Measurements from ENCODE around the gene KPTN. TPM values are rescaled to one million over a fixed set of nuclear protein-coding genes. Genes with fewer than 3 reads are reported as not detected.

Gene KPTN
- total RNA-seq (2014; rRNA removed; shearing (Covaris generic)) = 9.9 and 14.9 TPM in 2 replicates

GRCh38 chr19:47483800-47484690, at the start of gene KPTN:
KPTN (minus strand) TSS chr19:47484219; CDS start chr19:47484160, 59 bp downstream.

GRCh38 chr19:47514869-47515588, 31.0 kb upstream of the KPTN start, which contains the start of gene NAPA:
NAPA (minus strand) TSS chr19:47515063; CDS start chr19:47514940, 123 bp downstream.

GRCh38 chr19:47471733-47472457, 12.1 kb downstream of the KPTN start, which contains the start of gene SLC8A2:
SLC8A2 (minus strand) TSS chr19:47471893; CDS start chr19:47466403, 5,490 bp downstream.

Other genes with a start within 250 kb of the KPTN start
- gene CCDC9, start 227.7 kb downstream of the KPTN start, total RNA-seq (2014; rRNA removed; shearing (Covaris generic)) = 20.5 and 22.0 TPM in 2 replicates
- gene INAFM1, start 209.3 kb downstream of the KPTN start, total RNA-seq (2014; rRNA removed; shearing (Covaris generic)) = 6.1 and 8.1 TPM in 2 replicates
- gene C5AR1, start 174.4 kb downstream of the KPTN start, total RNA-seq (2014; rRNA removed; shearing (Covaris generic)) = 0.64 TPM in 2 replicates
- not detected in 2 replicates for gene C5AR2, start 152.0 kb downstream of the KPTN start, total RNA-seq (2014; rRNA removed; shearing (Covaris generic))
- gene DHX34, start 134.9 kb downstream of the KPTN start, total RNA-seq (2014; rRNA removed; shearing (Covaris generic)) = 30.0 and 34.4 TPM in 2 replicates
- 8.0 and 11.1 TPM in 2 replicates for gene MEIS3, start 64.7 kb downstream of the KPTN start, total RNA-seq (2014; rRNA removed; shearing (Covaris generic))
- not detected in 2 replicates for gene SLC8A2, start 12.3 kb downstream of the KPTN start, total RNA-seq (2014; rRNA removed; shearing (Covaris generic))
- 55.5 and 61.0 TPM in 2 replicates for gene NAPA, start 30.8 kb upstream of the KPTN start, total RNA-seq (2014; rRNA removed; shearing (Covaris generic))
- gene ZNF541, start 88.9 kb upstream of the KPTN start, total RNA-seq (2014; rRNA removed; shearing (Covaris generic)) = not detected in 2 replicates
- gene BICRA, start 124.9 kb upstream of the KPTN start, total RNA-seq (2014; rRNA removed; shearing (Covaris generic)) = 1.2 and 3.8 TPM in 2 replicates
- 22.9 and 33.2 TPM in 2 replicates for gene EHD2, start 229.2 kb upstream of the KPTN start, total RNA-seq (2014; rRNA removed; shearing (Covaris generic))

Data from A375 (cell line).